Left lung (tissue), 10 donors: ENCODE results near the gene MC1R. TPM values are rescaled to one million over a fixed set of nuclear protein-coding genes. Genes with fewer than 3 reads are reported as not detected.

ENCODE experiments used
- ATAC-seq: fragments of 200-7000 bp; cut with Tn5 transposase; one replicate; pipeline ENCODE4 v1.9.1; 2020; ENCODE audit warnings: moderate library complexity
- DNase-seq, 4 donors: peaks; one replicate each; pipeline ENCODE4 v3.0.0-alpha.2; 2013 to 2020
- H3K27ac ChIP-seq, 2 donors: fragments of 200-600 bp; sonication (generic) in 1 of 2; one replicate each; pipeline versions ENCODE4 v1.5.0 to v1.8.0; 2020 to 2021
- H3K27me3 ChIP-seq, 2 donors: fragments of 200-600 bp; sonication (generic) in 1 of 2; one replicate each; pipeline versions ENCODE4 v1.5.0 to v1.8.0; 2020 to 2021
- H3K36me3 ChIP-seq, 2 donors: fragments of 200-600 bp; sonication (generic) in 1 of 2; one replicate each; pipeline versions ENCODE4 v1.5.0 to v1.8.0; 2020 to 2021
- H3K4me1 ChIP-seq, 2 donors: fragments of 200-600 bp; one replicate each; pipeline ENCODE4 v1.8.0; 2021
- H3K4me3 ChIP-seq, 2 donors: fragments of 200-600 bp; sonication (generic) in 1 of 2; one replicate each; pipeline versions ENCODE4 v1.5.0 to v1.8.0; 2020 to 2021; ENCODE audit warnings: mild to moderate bottlenecking in 1 of 2
- H3K9me3 ChIP-seq, 2 donors: fragments of 200-600 bp; sonication (generic) in 1 of 2; one replicate each; pipeline versions ENCODE4 v1.5.0 to v1.8.0; 2020 to 2021
- intact Hi-C, 2 donors: fragments of 100-400 bp; cut with DNase I; formaldehyde crosslinking; loops; one replicate each; pipeline versions ENCODE4 v1.11.2 to v1.14.2; 2022
- polyA plus RNA-seq, 6 donors: library from polyadenylated mRNA; unstranded; fragments of 120-200 nt; gene quantifications; one replicate each; pipeline ENCODE4 v1.2.1, GENCODE V29; 2013; ENCODE audit not compliant: insufficient read length in 6 of 6
- total RNA-seq, 2 donors: library from RNA; stranded (reverse); fragmentation: NEBNext Ultra II Directional; extraction: Animal tissue kit (Norgen Biotek cat#: 25700); gene quantifications; one replicate each; pipeline ENCODE4 v1.2.1, GENCODE V29; 2021
- TF ChIP-seq, protein P1 (sequence below), 2 donors: fragments of 200-600 bp; sonication (generic) in 1 of 2; IDR thresholded peaks; one replicate each; pipeline versions ENCODE4 v1.5.0 to v1.8.0; 2021; ENCODE audit warnings: antibody characterized with exemption in 2 of 2
- donor health status: DM: no; HTN: yes; CAD: no.
- donor health status: DM: no; HTN: no; CAD: no.

MC1R gene
- total and polyA plus RNA-seq, 8 donors, result 2.9 to 5.0 (median 3.4) TPM

DNA sequence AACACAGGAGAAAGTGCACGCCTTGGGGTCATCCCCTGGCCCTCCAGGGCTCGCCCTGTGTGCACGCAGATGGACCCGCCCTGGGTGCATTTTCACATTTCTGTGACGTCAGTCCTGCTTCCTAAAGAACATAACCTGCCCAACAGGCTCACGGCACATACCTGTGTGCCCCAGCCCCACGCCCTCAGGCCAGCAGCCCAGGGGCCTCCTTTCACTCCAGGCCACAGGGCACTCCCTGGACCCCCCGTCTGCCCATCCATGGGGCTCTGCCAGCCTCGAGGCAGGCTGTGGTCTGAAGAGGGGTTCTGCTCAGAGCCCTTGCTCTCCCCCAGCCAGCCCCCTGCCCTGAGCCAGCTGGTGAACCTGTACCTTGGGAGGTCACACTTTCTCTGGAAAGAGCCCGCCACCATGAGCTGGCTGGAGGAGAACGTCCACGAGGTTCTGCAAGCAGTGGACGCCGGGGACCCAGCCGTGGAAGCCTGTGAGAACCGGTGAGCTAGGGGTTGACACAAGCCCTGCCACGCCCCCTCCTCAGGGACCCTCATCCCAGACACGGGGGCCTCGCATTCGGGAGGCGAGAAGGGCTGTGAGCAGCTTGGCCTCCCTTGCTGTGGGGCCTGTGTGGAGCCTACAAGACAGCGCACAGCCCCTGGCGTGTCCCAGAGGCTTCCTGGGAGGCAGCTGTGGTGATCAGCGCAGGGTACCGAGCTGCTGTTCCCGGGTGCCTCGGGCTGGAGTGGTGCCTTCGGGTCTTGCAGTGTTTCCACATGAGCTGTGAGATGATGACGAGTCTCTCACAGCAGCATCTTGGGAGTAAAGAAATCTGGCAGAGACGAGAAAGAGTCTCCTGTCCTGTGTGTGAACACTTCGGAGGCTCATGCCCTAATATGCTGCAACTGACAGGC, 13.8 kb upstream of the MC1R start:
- Histone ChIP-seq H3K27me3 (no peaks in the 10 kb centered on the region), H3K36me3 (peaks cover 0 to 73% of the 10 kb centered on the region in 2 donors), H3K4me1 (peaks cover 0 to 3% of the 10 kb centered on the region in 2 donors), H3K9me3 (no peaks in the 10 kb centered on the region), H3K27ac (no peak overlapping the region), H3K4me3 (no peak overlapping the region)
- ATAC-seq, result peak; percentile 9
- DNase-seq, result peak in 2 of 4 donors; percentile 58 to 73
- TF ChIP-seq, protein P1, sequence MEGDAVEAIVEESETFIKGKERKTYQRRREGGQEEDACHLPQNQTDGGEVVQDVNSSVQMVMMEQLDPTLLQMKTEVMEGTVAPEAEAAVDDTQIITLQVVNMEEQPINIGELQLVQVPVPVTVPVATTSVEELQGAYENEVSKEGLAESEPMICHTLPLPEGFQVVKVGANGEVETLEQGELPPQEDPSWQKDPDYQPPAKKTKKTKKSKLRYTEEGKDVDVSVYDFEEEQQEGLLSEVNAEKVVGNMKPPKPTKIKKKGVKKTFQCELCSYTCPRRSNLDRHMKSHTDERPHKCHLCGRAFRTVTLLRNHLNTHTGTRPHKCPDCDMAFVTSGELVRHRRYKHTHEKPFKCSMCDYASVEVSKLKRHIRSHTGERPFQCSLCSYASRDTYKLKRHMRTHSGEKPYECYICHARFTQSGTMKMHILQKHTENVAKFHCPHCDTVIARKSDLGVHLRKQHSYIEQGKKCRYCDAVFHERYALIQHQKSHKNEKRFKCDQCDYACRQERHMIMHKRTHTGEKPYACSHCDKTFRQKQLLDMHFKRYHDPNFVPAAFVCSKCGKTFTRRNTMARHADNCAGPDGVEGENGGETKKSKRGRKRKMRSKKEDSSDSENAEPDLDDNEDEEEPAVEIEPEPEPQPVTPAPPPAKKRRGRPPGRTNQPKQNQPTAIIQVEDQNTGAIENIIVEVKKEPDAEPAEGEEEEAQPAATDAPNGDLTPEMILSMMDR (IDR thresholded peaks at IDR 0.05), result no peak
- intact Hi-C loops, result no loop called here

DNA sequence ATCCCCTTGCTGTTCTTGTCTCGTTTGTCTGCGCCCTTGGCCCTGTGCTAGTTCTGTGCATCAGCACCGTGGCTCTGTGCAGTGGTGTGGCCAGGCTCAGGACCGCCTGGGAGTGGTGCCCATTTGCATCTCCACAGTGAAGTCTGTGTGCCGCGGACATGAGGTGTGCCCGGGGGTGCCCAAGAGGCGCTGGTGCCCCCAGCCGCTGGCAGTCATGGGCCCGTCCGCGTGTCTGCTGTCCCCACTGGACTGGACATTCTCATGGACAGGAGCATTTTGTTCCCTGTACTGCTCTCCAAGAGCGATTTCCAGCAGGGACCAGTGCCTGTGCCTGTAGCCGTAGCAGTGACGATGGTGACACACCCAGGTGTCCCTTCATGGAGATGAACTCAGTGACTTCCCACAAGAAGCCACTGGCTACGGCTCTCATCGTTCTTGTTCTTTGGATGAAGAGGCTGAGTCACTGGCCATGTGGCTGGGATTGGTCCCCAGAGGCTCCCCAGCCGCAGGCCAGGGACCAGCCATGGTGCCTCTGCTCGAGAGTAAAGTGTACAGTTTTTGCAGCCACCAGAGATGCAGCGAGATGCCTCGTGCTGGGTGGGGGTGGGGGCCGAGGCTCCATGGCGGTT, 13.0 kb upstream of the MC1R start:
- intact Hi-C loops, result no loop called here
- no peak overlapping the region for H3K4me3 ChIP-seq
- H3K4me1 ChIP-seq, result peaks cover 0 to 7% of the 10 kb centered on the region in 2 donors
- DNase-seq, result peak in 1 of 4 donors; percentile 49
- peaks cover 0 to 71% of the 10 kb centered on the region in 2 donors for H3K36me3 ChIP-seq
- TF ChIP-seq, protein P1 (IDR thresholded peaks at IDR 0.05), result no peak
- H3K9me3 ChIP-seq, result no peaks in the 10 kb centered on the region
- H3K27me3 ChIP-seq, result no peaks in the 10 kb centered on the region
- no peak overlapping the region for H3K27ac ChIP-seq
- no peak for ATAC-seq

DNA sequence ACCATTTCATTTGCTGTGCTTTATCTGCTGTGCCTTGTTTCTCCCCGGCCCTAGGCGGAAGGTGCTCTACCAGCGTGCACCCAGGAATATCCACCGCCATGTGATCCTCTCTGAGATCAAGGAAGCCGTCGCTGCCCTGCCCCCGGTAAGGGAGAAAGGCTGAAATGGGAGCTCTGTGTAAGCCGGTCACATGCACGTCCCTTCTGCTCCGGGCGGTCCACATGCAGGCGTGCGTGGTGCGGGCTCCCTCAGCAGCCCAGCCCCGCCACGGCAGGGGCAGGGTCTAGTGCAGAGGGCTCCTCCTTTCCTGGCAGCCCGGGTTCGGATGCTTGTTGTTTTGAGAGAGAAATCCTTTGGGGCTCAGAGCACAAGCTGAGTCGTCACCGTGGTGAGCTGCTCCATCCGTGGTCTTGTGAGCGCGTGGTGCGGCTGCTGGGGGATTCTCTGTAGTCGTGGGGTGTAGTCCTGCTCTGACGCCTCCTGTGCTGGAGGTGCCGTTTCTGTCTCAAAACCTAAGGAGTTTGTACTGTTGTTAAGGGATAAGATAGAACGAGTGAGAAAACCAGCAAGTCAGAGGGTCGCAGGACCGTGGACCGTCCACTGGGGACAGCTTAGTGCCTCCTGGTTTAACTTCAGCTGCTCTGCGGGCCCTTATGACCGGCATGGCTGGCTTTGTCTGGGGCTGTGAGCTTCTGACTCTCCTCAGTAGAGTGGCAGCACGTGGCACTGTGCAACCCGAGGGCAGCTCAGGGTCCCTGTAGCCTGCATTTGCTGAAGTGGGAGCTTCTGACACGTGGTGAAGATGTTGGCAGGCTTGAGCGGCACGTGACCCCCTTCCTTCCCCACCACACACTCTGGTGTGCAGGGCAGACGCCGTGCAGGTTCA, 12.3 kb upstream of the MC1R start:
- intact Hi-C loops, result no loop called here
- no peaks in the 10 kb centered on the region for H3K9me3 ChIP-seq
- DNase-seq, result peak in 1 of 4 donors; percentile 70
- no peak for ATAC-seq
- no peak overlapping the region for H3K27ac ChIP-seq
- TF ChIP-seq, protein P1 (IDR thresholded peaks at IDR 0.05), result no peak
- H3K4me3 ChIP-seq, result no peak overlapping the region
- H3K4me1 ChIP-seq, result peaks cover 0 to 7% of the 10 kb centered on the region in 2 donors
- H3K36me3 ChIP-seq, result peaks cover 0 to 72% of the 10 kb centered on the region in 2 donors
- no peaks in the 10 kb centered on the region for H3K27me3 ChIP-seq

DNA sequence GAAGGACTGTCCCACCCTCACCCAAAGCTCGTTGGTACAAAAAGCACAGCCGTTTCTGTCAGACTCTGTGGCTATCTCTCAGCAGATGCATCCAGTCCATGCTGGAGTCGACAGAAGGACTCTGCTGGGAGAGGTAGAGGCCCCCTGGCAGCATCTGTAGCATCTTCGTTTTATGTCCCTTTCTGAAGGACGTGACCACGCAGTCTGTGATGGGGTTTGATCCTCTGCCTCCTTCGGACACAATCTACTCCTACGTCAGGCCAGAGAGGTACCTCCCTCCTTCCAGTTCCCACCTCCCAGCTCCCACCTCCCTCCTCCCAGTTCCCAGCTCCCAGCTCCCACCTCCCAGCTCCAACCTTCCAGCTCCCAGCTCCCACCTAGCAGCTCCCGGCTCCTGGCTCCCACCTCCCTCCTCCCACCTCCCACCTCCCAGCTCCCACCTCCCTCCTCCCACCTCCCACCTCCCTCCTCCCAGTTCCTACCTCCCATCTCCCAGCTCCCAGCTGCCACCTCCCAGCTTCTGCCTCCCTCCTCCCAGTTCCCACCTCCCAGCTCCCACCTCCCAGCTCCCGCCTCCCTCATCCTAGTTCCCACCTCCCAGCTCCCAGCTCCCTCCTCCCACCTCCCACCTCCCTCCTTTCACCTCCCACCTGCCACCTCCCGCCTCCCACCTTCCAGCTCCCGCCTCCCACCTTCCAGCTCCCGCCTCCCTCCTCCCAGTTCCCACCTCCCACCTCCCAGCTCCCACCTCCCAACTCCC, 11.4 kb upstream of the MC1R start:
- Histone ChIP-seq H3K9me3 (no peaks in the 10 kb centered on the region), H3K4me1 (peaks cover 0 to 7% of the 10 kb centered on the region in 2 donors), H3K4me3 (no peak overlapping the region), H3K27ac (no peak overlapping the region), H3K27me3 (no peaks in the 10 kb centered on the region), H3K36me3 (peaks cover 0 to 81% of the 10 kb centered on the region in 2 donors)
- no peak for DNase-seq
- intact Hi-C loops, result no loop called here
- TF ChIP-seq, protein P1 (IDR thresholded peaks at IDR 0.05), result no peak
- no peak for ATAC-seq
